Measurements from ENCODE around the gene IFNG. TPM values are rescaled to one million over a fixed set of nuclear protein-coding genes. Genes with fewer than 3 reads are reported as not detected.

The IFNG gene
- total RNA-seq, 2 donors from 2014 or later = not detected

- 84 to 86% methylated on average over 1 of the region's 1 CpG for WGBS, 2 donors
These were observed 38.4 kb downstream of the IFNG start for GRCh38 chr12:68121143-68121542.

DNA sequence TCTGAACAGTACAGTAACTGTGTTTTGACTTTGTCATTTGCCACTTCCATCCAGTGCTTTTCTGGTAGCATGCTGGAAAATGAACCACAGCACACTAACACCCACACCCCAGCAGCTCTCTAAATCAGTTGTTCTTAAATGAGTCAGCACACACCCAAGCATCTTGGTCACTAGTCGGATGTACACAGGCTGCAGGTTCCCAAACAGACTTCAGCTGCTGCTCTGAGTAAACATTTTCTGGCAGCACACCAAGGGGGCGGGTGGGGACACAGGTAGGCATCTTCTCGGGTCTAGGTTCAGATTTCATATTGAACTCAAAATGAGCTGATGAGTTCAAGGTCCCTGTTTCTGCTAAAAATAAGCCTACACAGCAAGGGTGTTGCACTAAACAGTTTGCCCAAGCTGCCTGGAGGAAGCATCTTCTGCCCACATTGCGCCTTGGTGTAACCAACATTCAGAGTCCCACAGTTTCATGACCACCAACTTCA lies 39.8 kb downstream of the IFNG start:
- no peak overlapping the region for H3K27ac ChIP-seq
- no peaks in the 10 kb centered on the region for H3K27me3 ChIP-seq
- H3K4me1 ChIP-seq = no peaks in the 10 kb centered on the region
- ATAC-seq (no peak), DNase-seq (no peak)
- no peaks in the 10 kb centered on the region for H3K36me3 ChIP-seq (replicated peaks in 1 of 2; ENCODE audit: insufficient read depth in 1 of 2, low read depth in 2 of 2)
- intact Hi-C loops (cut with DNase I) = no loop called here
- H3K4me3 ChIP-seq = no peak overlapping the region
- TF ChIP-seq, protein P1, sequence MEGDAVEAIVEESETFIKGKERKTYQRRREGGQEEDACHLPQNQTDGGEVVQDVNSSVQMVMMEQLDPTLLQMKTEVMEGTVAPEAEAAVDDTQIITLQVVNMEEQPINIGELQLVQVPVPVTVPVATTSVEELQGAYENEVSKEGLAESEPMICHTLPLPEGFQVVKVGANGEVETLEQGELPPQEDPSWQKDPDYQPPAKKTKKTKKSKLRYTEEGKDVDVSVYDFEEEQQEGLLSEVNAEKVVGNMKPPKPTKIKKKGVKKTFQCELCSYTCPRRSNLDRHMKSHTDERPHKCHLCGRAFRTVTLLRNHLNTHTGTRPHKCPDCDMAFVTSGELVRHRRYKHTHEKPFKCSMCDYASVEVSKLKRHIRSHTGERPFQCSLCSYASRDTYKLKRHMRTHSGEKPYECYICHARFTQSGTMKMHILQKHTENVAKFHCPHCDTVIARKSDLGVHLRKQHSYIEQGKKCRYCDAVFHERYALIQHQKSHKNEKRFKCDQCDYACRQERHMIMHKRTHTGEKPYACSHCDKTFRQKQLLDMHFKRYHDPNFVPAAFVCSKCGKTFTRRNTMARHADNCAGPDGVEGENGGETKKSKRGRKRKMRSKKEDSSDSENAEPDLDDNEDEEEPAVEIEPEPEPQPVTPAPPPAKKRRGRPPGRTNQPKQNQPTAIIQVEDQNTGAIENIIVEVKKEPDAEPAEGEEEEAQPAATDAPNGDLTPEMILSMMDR (IDR thresholded peaks at IDR 0.05) = no peak
- no peak for TF ChIP-seq POLR2A (IDR thresholded peaks at IDR 0.05)
- WGBS, 2 donors = 44 to 49% methylated on average over 3 to 4 of the region's 4 CpGs
- no peaks in the 10 kb centered on the region for H3K9me3 ChIP-seq

More at GRCh38 chr12:68121143-68121542, 38.4 kb downstream of the IFNG start:
- DNase-seq = no peak
- Histone ChIP-seq H3K9me3 (no peaks in the 10 kb centered on the region), H3K27me3 (no peaks in the 10 kb centered on the region), H3K4me1 (no peaks in the 10 kb centered on the region), H3K27ac (no peak overlapping the region), H3K36me3 (replicated peaks in 1 of 2; ENCODE audit: insufficient read depth in 1 of 2, low read depth in 2 of 2) (no peaks in the 10 kb centered on the region), H3K4me3 (no peak overlapping the region)
- ATAC-seq = no peak
- intact Hi-C loops (cut with DNase I) = no loop called here
- no peak for TF ChIP-seq POLR2A (IDR thresholded peaks at IDR 0.05)
- TF ChIP-seq, protein P1 (IDR thresholded peaks at IDR 0.05) = no peak

GRCh38 chr12:68119250-68119649 lies 40.3 kb downstream of the IFNG start:
- Histone ChIP-seq H3K27me3 (no peaks in the 10 kb centered on the region), H3K4me1 (no peaks in the 10 kb centered on the region), H3K4me3 (no peak overlapping the region), H3K27ac (no peak overlapping the region), H3K9me3 (no peaks in the 10 kb centered on the region), H3K36me3 (replicated peaks in 1 of 2; ENCODE audit: insufficient read depth in 1 of 2, low read depth in 2 of 2) (no peaks in the 10 kb centered on the region)
- intact Hi-C loops (cut with DNase I) = no loop called here
- DNase-seq (no peak), ATAC-seq (no peak)
- 47 to 72% methylated on average over 1 of the region's 1 CpG for WGBS, 2 donors
- TF ChIP-seq, protein P1 (IDR thresholded peaks at IDR 0.05) = no peak
- no peak for TF ChIP-seq POLR2A (IDR thresholded peaks at IDR 0.05)

DNA sequence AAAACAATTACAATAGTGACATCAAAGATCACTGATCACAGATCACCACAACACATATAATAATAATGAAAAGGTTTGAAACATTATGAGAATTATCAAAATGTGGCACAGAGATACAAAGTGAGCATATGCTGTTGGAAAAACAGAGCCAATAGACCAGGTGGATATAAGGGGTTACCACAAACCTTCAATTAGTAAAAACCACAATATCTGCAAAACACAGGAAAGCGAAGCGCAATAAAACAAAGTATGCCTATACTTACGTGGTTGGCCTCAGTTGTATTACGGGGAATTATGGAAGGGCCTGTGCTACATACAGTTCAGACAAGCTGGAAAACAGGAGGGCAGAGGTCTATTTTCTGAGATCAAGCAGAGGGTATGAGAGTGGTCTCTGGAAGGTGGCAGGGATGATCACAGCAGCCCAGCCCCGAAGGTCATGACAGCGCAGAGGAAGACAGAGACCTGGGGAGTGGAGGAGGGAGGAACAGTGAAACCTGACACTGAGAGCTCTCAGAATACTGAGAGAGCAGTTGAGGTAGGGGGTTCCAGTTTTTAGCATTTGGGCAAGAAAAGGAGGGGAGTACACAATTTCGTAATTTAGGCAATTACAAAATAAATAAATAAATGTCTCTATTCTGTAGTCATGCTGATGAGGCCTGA lies 41.3 kb downstream of the IFNG start:
- TF ChIP-seq POLR2A (IDR thresholded peaks at IDR 0.05) = no peak
- TF ChIP-seq, protein P1 (IDR thresholded peaks at IDR 0.05) = no peak
- Histone ChIP-seq H3K36me3 (replicated peaks in 1 of 2; ENCODE audit: insufficient read depth in 1 of 2, low read depth in 2 of 2) (no peaks in the 10 kb centered on the region), H3K27me3 (no peaks in the 10 kb centered on the region), H3K27ac (no peak overlapping the region), H3K4me3 (no peak overlapping the region), H3K4me1 (no peaks in the 10 kb centered on the region), H3K9me3 (no peaks in the 10 kb centered on the region)
- no peak for DNase-seq
- WGBS, 2 donors = 74 to 83% methylated on average over 7 of the region's 7 CpGs
- ATAC-seq = no peak
- intact Hi-C loops (cut with DNase I) = no loop called here

DNA sequence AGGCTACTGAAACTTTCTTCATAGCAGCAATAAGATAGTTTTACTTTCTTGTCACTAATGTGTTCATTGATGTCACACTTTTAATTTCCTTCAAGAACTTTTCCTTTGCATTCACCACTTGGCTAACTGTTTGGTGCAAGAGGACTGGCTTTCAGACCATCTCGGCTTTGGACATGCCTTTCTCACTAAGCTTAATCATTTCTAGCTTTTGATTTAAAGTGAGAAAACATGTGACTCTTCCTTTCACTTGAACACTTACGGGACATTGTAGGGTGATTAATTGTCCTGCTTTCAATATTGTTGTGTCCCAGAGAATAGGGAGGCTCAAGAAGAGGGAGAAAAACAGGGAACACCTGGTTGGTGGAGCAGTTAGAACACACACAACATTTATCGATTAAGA lies 41.9 kb downstream of the IFNG start:
- H3K4me3 ChIP-seq = no peak overlapping the region
- no peaks in the 10 kb centered on the region for H3K9me3 ChIP-seq
- H3K36me3 ChIP-seq (replicated peaks in 1 of 2; ENCODE audit: insufficient read depth in 1 of 2, low read depth in 2 of 2) = no peaks in the 10 kb centered on the region
- no peaks in the 10 kb centered on the region for H3K4me1 ChIP-seq
- DNase-seq = no peak
- H3K27ac ChIP-seq = no peak overlapping the region
- TF ChIP-seq, protein P1 (IDR thresholded peaks at IDR 0.05) = no peak
- no peak for TF ChIP-seq POLR2A (IDR thresholded peaks at IDR 0.05)
- H3K27me3 ChIP-seq = no peaks in the 10 kb centered on the region
- no peak for ATAC-seq
- intact Hi-C loops (cut with DNase I) = no loop called here
- WGBS, 2 donors = 54 to 59% methylated on average over 3 of the region's 3 CpGs

All from body of pancreas (tissue), 4 donors.